Heart left ventricle (tissue), 16 donors: Measurements from ENCODE around the gene LGALS1. TPM values are rescaled to one million over a fixed set of nuclear protein-coding genes. Genes with fewer than 3 reads are reported as not detected.

Experiments
- ATAC-seq, 4 donors: fragments of 200-7000 bp; cut with Tn5 transposase; one replicate each; pipeline ENCODE4 v1.9.1; 2020 to 2022; ENCODE audit warnings: moderate library complexity in 4 of 4, mild to moderate bottlenecking in 3 of 4, moderate number of reproducible peaks in 1 of 4
- DNase-seq, 5 donors: peaks; one replicate each; pipeline ENCODE4 v3.0.0-alpha.2; 2020
- H3K27ac ChIP-seq, 12 donors: fragments of 200-600 bp; sonication (generic) in 4 of 12; one replicate each; pipeline versions ENCODE4 v1.5.0 to v1.8.0; 2016 to 2022; ENCODE audit warnings: mild to moderate bottlenecking in 2 of 12
- H3K27me3 ChIP-seq, 9 donors: fragments of 200-600 bp; sonication (generic) in 2 of 9; one replicate each; pipeline versions ENCODE4 v1.5.1 to v1.8.0; 2016 to 2022; ENCODE audit warnings: mild to moderate bottlenecking in 3 of 9
- H3K36me3 ChIP-seq, 9 donors: fragments of 200-600 bp; sonication (generic) in 2 of 9; one replicate each; pipeline versions ENCODE4 v1.5.0 to v1.8.0; 2018 to 2022; ENCODE audit warnings: mild to moderate bottlenecking in 2 of 9
- H3K4me1 ChIP-seq, 12 donors: fragments of 200-600 bp; sonication (generic) in 4 of 12; one replicate each; pipeline versions ENCODE4 v1.5.0 to v1.8.0; 2016 to 2022; ENCODE audit warnings: mild to moderate bottlenecking in 3 of 12
- H3K4me3 ChIP-seq, 12 donors: fragments of 200-600 bp; sonication (generic) in 4 of 12; one replicate each; pipeline versions ENCODE4 v1.5.0 to v1.8.0; 2017 to 2022; ENCODE audit warnings: mild to moderate bottlenecking in 9 of 12, moderate library complexity in 4 of 12
- H3K9me3 ChIP-seq, 12 donors: fragments of 200-600 bp; sonication (generic) in 4 of 12; one replicate each; pipeline versions ENCODE4 v1.5.0 to v1.8.0; 2016 to 2022; ENCODE audit warnings: mild to moderate bottlenecking in 1 of 12
- CTCF ChIP-seq, 12 donors: fragments of 200-600 bp; sonication (generic) in 4 of 12; IDR thresholded peaks; one replicate each; pipeline versions ENCODE4 v1.5.0 to v1.8.0; 2018 to 2022; ENCODE audit warnings: antibody characterized with exemption in 12 of 12, mild to moderate bottlenecking in 5 of 12
- POLR2A ChIP-seq, 2 donors: fragments of 450-650 bp; IDR thresholded peaks; one replicate each; pipeline ENCODE4 v1.6.1; 2017; ENCODE audit warnings: antibody characterized with exemption in 2 of 2, mild to moderate bottlenecking in 2 of 2, moderate library complexity in 2 of 2
- WGBS, 4 donors: extraction: QIAGEN DNeasy Blood & Tissue Kit in 2 of 4; methylation state at CpG; one replicate each; pipeline versions ENCODE4 v1.1.5 to v1.1.7; 2013 to 2018; 5-methylcytosine and 5-hydroxymethylcytosine counted together
- intact Hi-C, 10 donors: fragments of 100-400 bp; cut with DNase I; formaldehyde crosslinking; loops; one replicate each; pipeline versions ENCODE4 v1.11.1 to v1.14.2; 2022
- polyA plus RNA-seq, 2 donors: library from polyadenylated mRNA; stranded (reverse); fragments of 200-250 nt; gene quantifications; one replicate each; pipeline ENCODE4 v1.2.3, GENCODE V29; 2013
- total RNA-seq, 9 donors: library from RNA; depleted of rRNA in 2 of 9; stranded (reverse); fragments of >200 nt in 2 of 9; fragmentation: NEBNext Ultra II Directional in 3 of 9; extraction: Animal tissue kit (Norgen Biotek cat#: 25700) in 3 of 9; gene quantifications; one replicate each; pipeline versions ENCODE4 v1.1.0 to v1.2.4, GENCODE V29; 2016 to 2023
- donor health status: ischemic (EF 13 %, LVEDD 7.1; RV severe dilation, severe dysfunction).
- donor health status: healthy with polysubstance abuse.
- donor health status: DM: no; HTN: yes; CAD: no.
- donor health status: DM: no; HTN: no; CAD: no.
- donor health status: ischemic (EF 25% LVEDD 6.9; RV normal size, moderate dysfunction).
- donor health status: ischemic (EF 25% LVEDD 5.7; RV mildly dilated, moderate dysfunction).
- donor health status: healthy.
- donor health status: DM: yes; HTN: yes; CAD: no.
- donor health status: ischemic (EF 35%, LVEDD 5.7; RV mildly dilated, moderate dysfunction).
- donor health status: nonischemic (EF 11% LVEDD 7.7; RV severe dilation, severe dysfunction).
- donor health status: DM: yes; HTN: yes; CAD: no.
- donor health status: PGD.
- donor health status: ischemic (EF 29% LVEDD 5.4; RV normal size, mild dysfunction).
- donor health status: nonischemic (EF 23%, LVEDD 6.1; RV moderate dilation, normal function).

The LGALS1 gene
- total and polyA plus RNA-seq, 11 donors: 722 to 2,204 (median 951) TPM

- Histone ChIP-seq H3K36me3 (peaks cover 0 to 21% (median 0%) of the 10 kb centered on the region in 9 donors), H3K4me1 (peaks cover 0 to 97% (median 31%) of the 10 kb centered on the region in 12 donors), H3K9me3 (no peaks in the 10 kb centered on the region), H3K27ac (peak overlapping the region in 5 of 12 donors; percentile 53 to 94 (median 67)), H3K27me3 (peaks cover 0 to 9% (median 0%) of the 10 kb centered on the region in 9 donors), H3K4me3 (peak overlapping the region in 11 of 12 donors; percentile 32 to 77 (median 58))
- ATAC-seq (no peak), DNase-seq (no peak)
- WGBS, 4 donors: 70 to 74% (median 72%) methylated on average over 11 of the region's 11 CpGs
- TF ChIP-seq CTCF (IDR thresholded peaks at IDR 0.05) (no peak), POLR2A (IDR thresholded peaks at IDR 0.05) (no peak)
- intact Hi-C loops: loop anchor here in 1 of 10 donors (5.0 kb wide), 1 partner anchor 104 kb away; no protein-coding TSS in a partner anchor
These were observed 36.9 kb upstream of the LGALS1 start for GRCh38 chr22:37638391-37639069.

GRCh38 chr22:37639070-37639760 lies 36.2 kb upstream of the LGALS1 start, which contains the start of gene SH3BP1:
SH3BP1 (plus strand) TSS chr22:37639669; CDS start chr22:37639788, 119 bp downstream.
- Histone ChIP-seq H3K4me3 (peak within 1 kb of the TSS; percentile 32 to 77 (median 58)), H3K9me3 (no peaks in the 10 kb centered on the region), H3K36me3 (peaks cover 0 to 28% (median 0%) of the 10 kb centered on the region in 9 donors), H3K4me1 (peaks cover 0 to 94% (median 25%) of the 10 kb centered on the region in 12 donors), H3K27ac (peak within 1 kb of the TSS in 10 of 12 donors; percentile 7 to 94 (median 56)), H3K27me3 (peaks cover 0 to 9% (median 0%) of the 10 kb centered on the region in 9 donors)
- WGBS, 4 donors: 8 to 15% (median 10%) methylated on average over 26 to 57 of the region's 57 CpGs
- ATAC-seq: peak in 3 of 4 donors; percentile 23 to 55 (median 37)
- intact Hi-C loops: loop anchor here in 1 of 10 donors (5.0 kb wide), 1 partner anchor 103 kb away; no protein-coding TSS in a partner anchor
- TF ChIP-seq POLR2A (IDR thresholded peaks at IDR 0.05) (no peak), CTCF (IDR thresholded peaks at IDR 0.05) (no peak)
- peak in 4 of 5 donors; percentile 60 to 87 (median 74) for DNase-seq

- WGBS, 4 donors: 8 to 29% (median 11%) methylated on average over 9 to 27 of the region's 27 CpGs
- H3K27ac ChIP-seq: peak overlapping the region in 10 of 12 donors; percentile 7 to 94 (median 56)
- DNase-seq: no peak
These were observed 35.5 kb upstream of the LGALS1 start for GRCh38 chr22:37639771-37640590.

More at GRCh38 chr22:37639771-37640590, 35.5 kb upstream of the LGALS1 start:
- ATAC-seq: peak in 2 of 4 donors; percentile 1 to 6
- intact Hi-C loops: loop anchor here in 7 of 10 donors (5.0 to 10.0 kb wide), 6 partner anchors 37 to 155 kb away; partner anchors contain the start of gene LGALS1 (in 1 of the 7)
- peaks cover 0 to 36% (median 0%) of the 10 kb centered on the region in 9 donors for H3K36me3 ChIP-seq
- peaks cover 0 to 9% (median 0%) of the 10 kb centered on the region in 9 donors for H3K27me3 ChIP-seq
- no peaks in the 10 kb centered on the region for H3K9me3 ChIP-seq
- H3K4me3 ChIP-seq: peak overlapping the region; percentile 32 to 77 (median 58)
- TF ChIP-seq POLR2A (IDR thresholded peaks at IDR 0.05): no peak
- no peak for TF ChIP-seq CTCF (IDR thresholded peaks at IDR 0.05)
- peaks cover 0 to 86% (median 17%) of the 10 kb centered on the region in 12 donors for H3K4me1 ChIP-seq
